Fibroblast of the conjunctiva (primary cell): ENCODE results near the gene MYOZ2.
"Not testable (repeated sequence)": the region's sequence is repeated elsewhere in the genome, so short reads cannot be mapped to it uniquely, and the experiment has no call there.

Experiments
- DNase-seq: peaks from one replicate; pipeline ENCODE4 v3.0.0-alpha.2; 2010; ENCODE audit warnings: low read depth

MYOZ2 gene

GRCh38 chr4:119128148-119128547 lies 7.5 kb upstream of the MYOZ2 start:
- DNase-seq: no peak

GRCh38 chr4:119130365-119131065 lies 5.1 kb upstream of the MYOZ2 start:
- peak; percentile 42 for DNase-seq

GRCh38 chr4:119131164-119131563 lies 4.5 kb upstream of the MYOZ2 start:
- DNase-seq: no peak

- peak; percentile 51 for DNase-seq
Measured at GRCh38 chr4:119132306-119132705, 3.3 kb upstream of the MYOZ2 start.

GRCh38 chr4:119136546-119136945 lies 914 bp downstream of the MYOZ2 start:
- DNase-seq: no peak

GRCh38 chr4:119138046-119138445 lies 2.4 kb downstream of the MYOZ2 start:
- DNase-seq: no peak

GRCh38 chr4:119139311-119139710 lies 3.7 kb downstream of the MYOZ2 start:
- no peak for DNase-seq

- DNase-seq: no peak
Measured at GRCh38 chr4:119139822-119140252, 4.2 kb downstream of the MYOZ2 start.

GRCh38 chr4:119141283-119141682 lies 5.7 kb downstream of the MYOZ2 start:
- DNase-seq: not testable (repeated sequence)

GRCh38 chr4:119142833-119143232 lies 7.2 kb downstream of the MYOZ2 start:
- DNase-seq: no peak

- not testable (repeated sequence) for DNase-seq
Measured at GRCh38 chr4:119143341-119143740, 7.7 kb downstream of the MYOZ2 start.

GRCh38 chr4:119149110-119149509 lies 13.5 kb downstream of the MYOZ2 start:
- no peak for DNase-seq

GRCh38 chr4:119151161-119151560 lies 15.5 kb downstream of the MYOZ2 start:
- no peak for DNase-seq

GRCh38 chr4:119152741-119153140 lies 17.1 kb downstream of the MYOZ2 start:
- no peak for DNase-seq

GRCh38 chr4:119162174-119162573 lies 26.5 kb downstream of the MYOZ2 start:
- no peak for DNase-seq

- DNase-seq: no peak
Measured at GRCh38 chr4:119165767-119166166, 30.1 kb downstream of the MYOZ2 start.

- no peak for DNase-seq
Measured at GRCh38 chr4:119170195-119170594, 34.6 kb downstream of the MYOZ2 start.

- DNase-seq: no peak
Measured at GRCh38 chr4:119172223-119172622, 36.6 kb downstream of the MYOZ2 start.

GRCh38 chr4:119173729-119174361 lies 38.2 kb downstream of the MYOZ2 start:
- not testable (repeated sequence) for DNase-seq

- no peak for DNase-seq
Measured at GRCh38 chr4:119179011-119179410, 43.4 kb downstream of the MYOZ2 start.

GRCh38 chr4:119184128-119184527 lies 48.5 kb downstream of the MYOZ2 start:
- no peak for DNase-seq

GRCh38 chr4:119189638-119190037 lies 54.0 kb downstream of the MYOZ2 start:
- DNase-seq: no peak

GRCh38 chr4:119190354-119190753 lies 54.7 kb downstream of the MYOZ2 start:
- DNase-seq: no peak

- DNase-seq: no peak
Measured at GRCh38 chr4:119191505-119191904, 55.9 kb downstream of the MYOZ2 start.
